ENCODE data around the gene QPCT. TPM values are rescaled to one million over a fixed set of nuclear protein-coding genes. Genes with fewer than 3 reads are reported as not detected.

The QPCT gene
- total RNA-seq, 1 experiment from 2014 or later, result not detected

GRCh38 chr2:37389989-37390765 is 45.7 kb downstream of the QPCT start:
- Mint-ChIP-seq H3K27me3 (ENCODE audit: low read depth) (no peaks in the 10 kb centered on the region), H3K4me3 (no peak overlapping the region), H3K4me1 (peaks cover 12 to 14% of the 10 kb centered on the region in 2 experiments), H3K9me3 (no peaks in the 10 kb centered on the region), H3K36me3 (ENCODE audit: insufficient read depth in 1 of 3, low read depth in 3 of 3) (peaks cover 0 to 2% (median 2%) of the 10 kb centered on the region in 3 experiments; a peak in 2 of 7 replicates), H3K27ac (peak overlapping the region in 1 of 3 experiments; percentile 83; a peak in 3 of 7 replicates)
- no peak overlapping the region for H2BK20ac ChIP-seq (ENCODE audit: low read depth, low read length, poor library complexity, severe bottlenecking)
- no peak overlapping the region for H3K9ac ChIP-seq (ENCODE audit: extremely low read depth, insufficient read length, low read length)
- peak; percentile 67 for DNase-seq
- H3K14ac ChIP-seq (ENCODE audit: insufficient read depth, low read length), result no peak overlapping the region
- H3K23me2 ChIP-seq (ENCODE audit: insufficient read length, low read depth, low read length, poor library complexity, severe bottlenecking), result no peaks in the 10 kb centered on the region
- H3K27ac ChIP-seq (ENCODE audit: insufficient read length, low read depth, low read length), result peak overlapping the region; percentile 38
- no peak overlapping the region for H2BK15ac ChIP-seq (ENCODE audit: low read depth, low read length)
- H4K8ac ChIP-seq (replicated peaks; ENCODE audit: insufficient read length, low read depth, low read length), result no peak overlapping the region
- no peaks in the 10 kb centered on the region for H3K27me3 ChIP-seq (ENCODE audit: insufficient read depth, low read length)
- TF ChIP-seq CTCF (conservative IDR thresholded peaks at IDR 0.05), result no peak
- no peak overlapping the region for H2BK120ac ChIP-seq (ENCODE audit: low read depth, low read length, poor library complexity, severe bottlenecking)
- H2AK5ac ChIP-seq (ENCODE audit: insufficient read length, low read length), result no peak overlapping the region
- H3K4ac ChIP-seq (ENCODE audit: low read depth, low read length), result no peak overlapping the region
- H3T11ph ChIP-seq (ENCODE audit: low read length), result no peak overlapping the region
- WGBS (ENCODE audit: extremely low coverage, insufficient read length, low lambda C conversion rate), result no CpG with 5 or more reads among the region's 5 CpGs
- H2BK12ac ChIP-seq (ENCODE audit: insufficient read length, low read depth, low read length), result no peak overlapping the region
- H2BK5ac ChIP-seq (ENCODE audit: insufficient read length, low read length), result no peak overlapping the region
- H3K56ac ChIP-seq (ENCODE audit: insufficient read length, low read depth, low read length), result no peak overlapping the region
- no peak overlapping the region for H4K91ac ChIP-seq (ENCODE audit: insufficient read length, low read depth, low read length)
- H4K20me1 ChIP-seq (ENCODE audit: control insufficient read depth, insufficient read depth, insufficient read length), result no peaks in the 10 kb centered on the region
- H3K23ac ChIP-seq (ENCODE audit: insufficient read length, low read depth, low read length), result no peak overlapping the region
- H3K79me1 ChIP-seq (ENCODE audit: insufficient read depth, low read depth, low read length, poor library complexity, severe bottlenecking), result no peaks in the 10 kb centered on the region
- no peak overlapping the region for H2AFZ ChIP-seq (ENCODE audit: low read length)
- H3K18ac ChIP-seq (ENCODE audit: insufficient read length, low read depth, low read length), result no peak overlapping the region
- H3K79me2 ChIP-seq (ENCODE audit: insufficient read depth, low read length), result no peaks in the 10 kb centered on the region
- no peaks in the 10 kb centered on the region for H3K9me3 ChIP-seq (ENCODE audit: control insufficient read depth, low read depth, low read length)
- H4K5ac ChIP-seq (ENCODE audit: insufficient read length, low read depth, low read length), result no peak overlapping the region
- H3K4me2 ChIP-seq (ENCODE audit: insufficient read depth, insufficient read length, low read length), result no peak overlapping the region
- H3K4me1 ChIP-seq (ENCODE audit: insufficient read depth, low read length), result peaks cover 10% of the 10 kb centered on the region; the same call in 1 of the 2 replicates

Measured in H9 (cell line).